Caco-2 (cell line): ENCODE measurements around the gene CENPX. TPM values are rescaled to one million over a fixed set of nuclear protein-coding genes. Genes with fewer than 3 reads are reported as not detected.
A peak's percentile ranks its signal among the peaks of the same experiment; 100 is the strongest.

Source experiments
- BruUV-seq: library from RNA; stranded (reverse); fragments of 400-500 nt; replicated peaks from 2 replicates; lab custom pipeline; 2021; lab: Mats Ljungman, UMichigan
- CTCF ChIA-PET: fragments of 300-600 bp; sonication (Branson Sonifier 250); formaldehyde crosslinking; loops from one replicate; lab custom pipeline; 2022; ENCODE audit warnings: antibody characterized with exemption; lab: Charles Lee
- POLR2A ChIA-PET: fragments of 300-600 bp; sonication (Branson Sonifier 250); formaldehyde crosslinking; loops from one replicate; lab custom pipeline; 2022; ENCODE audit warnings: antibody characterized with exemption; lab: Charles Lee
- DNase-seq, 2 experiments: peaks; one replicate each; pipeline versions ENCODE4 v3.0.0 to v3.0.0-alpha.2; 2020 to 2022
- H3K27me3 ChIP-seq: replicated peaks from 2 replicates; pipeline ENCODE4 v1.6.0; 2011; ENCODE audit warnings: low read length; ENCODE audit not compliant: control insufficient read depth, insufficient read depth
- H3K36me3 ChIP-seq: 2 replicates; pipeline ENCODE4 v1.5.1; 2011; ENCODE audit warnings: low read length; ENCODE audit not compliant: control insufficient read depth, insufficient read depth
- H3K4me1 ChIP-seq: fragments of 250-450 bp; sonication (Bioruptor Pico); 2 replicates; pipeline ENCODE4 v1.5.1; 2020; ENCODE audit warnings: mild to moderate bottlenecking
- H3K4me3 ChIP-seq: 2 replicates; pipeline ENCODE4 v1.5.1; 2011; ENCODE audit warnings: low read depth, mild to moderate bottlenecking, control low read depth, low read length
- H3K9me3 ChIP-seq: fragments of 250-450 bp; sonication (Bioruptor Pico); 2 replicates; pipeline ENCODE4 v1.5.1; 2020; ENCODE audit warnings: mild to moderate bottlenecking, moderate library complexity
- H3K27ac Mint-ChIP-seq: one replicate; pipeline ENCODE4 v1.8.0; 2022; ENCODE audit warnings: mixed read lengths; ENCODE audit not compliant: unreplicated experiment
- H3K27me3 Mint-ChIP-seq: one replicate; pipeline ENCODE4 v1.8.0; 2022; ENCODE audit warnings: mixed read lengths; ENCODE audit not compliant: insufficient read depth, unreplicated experiment
- H3K36me3 Mint-ChIP-seq: one replicate; pipeline ENCODE4 v1.8.0; 2022; ENCODE audit warnings: mild to moderate bottlenecking, mixed read lengths; ENCODE audit not compliant: insufficient read depth, unreplicated experiment
- H3K4me1 Mint-ChIP-seq: one replicate; pipeline ENCODE4 v1.8.0; 2022; ENCODE audit warnings: low read depth, mixed read lengths; ENCODE audit not compliant: unreplicated experiment
- H3K4me3 Mint-ChIP-seq: one replicate; pipeline ENCODE4 v1.8.0; 2022; ENCODE audit warnings: mild to moderate bottlenecking, moderate library complexity, mixed read lengths; ENCODE audit not compliant: unreplicated experiment
- H3K9me3 Mint-ChIP-seq: one replicate; pipeline ENCODE4 v1.8.0; 2022; ENCODE audit warnings: mixed read lengths; ENCODE audit not compliant: unreplicated experiment
- intact Hi-C: fragments of 100-400 bp; cut with micrococcal nuclease; formaldehyde crosslinking; loops from one replicate; pipeline ENCODE4 v1.10.0; 2022; ENCODE audit not compliant: unreplicated experiment
- total RNA-seq: library from RNA; stranded (reverse); gene quantifications from 2 replicates; pipeline ENCODE4 v1.2.3, GENCODE V29; 2022
- TF ChIP-seq, protein P1 (sequence below), 2 experiments: fragments of 200-600 bp in 1 of 2; IDR thresholded peaks; 1 replicate in 1 of 2; 2 replicates in 1 of 2; pipeline versions ENCODE4 v1.5.1 to v1.8.0; 2011 to 2022; ENCODE audit warnings: antibody characterized with exemption in 1 of 2, control low read depth in 1 of 2, inconsistent platforms in 1 of 2, low read depth in 1 of 2, low read length in 1 of 2, mild to moderate bottlenecking in 1 of 2, moderate library complexity in 1 of 2; ENCODE audit not compliant: insufficient read depth in 1 of 2, severe bottlenecking in 1 of 2, unreplicated experiment in 1 of 2

CENPX gene
- total RNA-seq, 1 experiment from 2014 or later: 85.3 TPM

DNA sequence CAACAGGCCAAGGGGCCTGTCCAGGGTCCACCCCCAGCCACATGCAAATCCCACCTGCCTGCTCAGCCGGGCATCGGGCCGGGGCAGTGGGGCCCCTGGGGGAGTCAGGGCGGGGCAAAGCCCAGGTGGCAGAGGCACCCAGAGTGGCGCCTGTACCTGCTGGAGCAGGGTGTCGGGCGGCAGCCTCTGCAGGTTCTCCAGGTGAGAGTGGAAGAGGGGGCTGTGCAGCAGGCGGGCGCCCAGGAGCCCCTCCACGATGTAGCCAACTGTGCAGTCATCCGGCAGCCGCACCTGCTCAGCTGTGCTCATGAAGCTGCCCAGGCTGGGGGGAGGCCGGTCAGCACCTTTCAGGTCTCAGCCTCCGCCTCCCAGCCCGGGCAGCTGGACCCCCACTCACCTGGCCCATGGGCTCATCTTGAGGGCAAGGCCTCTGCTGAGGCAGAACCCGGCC is 26.9 kb upstream of the CENPX start:
- H3K36me3 ChIP-seq: peaks cover 1% of the 10 kb centered on the region; the same call in 1 of the 2 replicates
- peaks cover under 1% of the 10 kb centered on the region for H3K36me3 Mint-ChIP-seq
- H3K4me3 Mint-ChIP-seq: peak overlapping the region; percentile 37
- no peaks in the 10 kb centered on the region for H3K27me3 ChIP-seq
- no peak overlapping the region for H3K4me3 ChIP-seq
- H3K4me1 ChIP-seq: peaks cover 8% of the 10 kb centered on the region
- ChIA-PET POLR2A (no interaction called here), CTCF (no interaction called here)
- H3K27ac Mint-ChIP-seq: no peak overlapping the region
- TF ChIP-seq, protein P1, sequence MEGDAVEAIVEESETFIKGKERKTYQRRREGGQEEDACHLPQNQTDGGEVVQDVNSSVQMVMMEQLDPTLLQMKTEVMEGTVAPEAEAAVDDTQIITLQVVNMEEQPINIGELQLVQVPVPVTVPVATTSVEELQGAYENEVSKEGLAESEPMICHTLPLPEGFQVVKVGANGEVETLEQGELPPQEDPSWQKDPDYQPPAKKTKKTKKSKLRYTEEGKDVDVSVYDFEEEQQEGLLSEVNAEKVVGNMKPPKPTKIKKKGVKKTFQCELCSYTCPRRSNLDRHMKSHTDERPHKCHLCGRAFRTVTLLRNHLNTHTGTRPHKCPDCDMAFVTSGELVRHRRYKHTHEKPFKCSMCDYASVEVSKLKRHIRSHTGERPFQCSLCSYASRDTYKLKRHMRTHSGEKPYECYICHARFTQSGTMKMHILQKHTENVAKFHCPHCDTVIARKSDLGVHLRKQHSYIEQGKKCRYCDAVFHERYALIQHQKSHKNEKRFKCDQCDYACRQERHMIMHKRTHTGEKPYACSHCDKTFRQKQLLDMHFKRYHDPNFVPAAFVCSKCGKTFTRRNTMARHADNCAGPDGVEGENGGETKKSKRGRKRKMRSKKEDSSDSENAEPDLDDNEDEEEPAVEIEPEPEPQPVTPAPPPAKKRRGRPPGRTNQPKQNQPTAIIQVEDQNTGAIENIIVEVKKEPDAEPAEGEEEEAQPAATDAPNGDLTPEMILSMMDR (IDR thresholded peaks at IDR 0.05; ENCODE audit: insufficient read depth in 1 of 2, low read depth in 1 of 2, low read length in 1 of 2, severe bottlenecking in 1 of 2, unreplicated experiment in 1 of 2): no peak
- no TSS peak for BruUV-seq
- intact Hi-C loops: no loop called here
- no peaks in the 10 kb centered on the region for H3K9me3 Mint-ChIP-seq
- no peaks in the 10 kb centered on the region for H3K9me3 ChIP-seq
- H3K27me3 Mint-ChIP-seq: no peaks in the 10 kb centered on the region
- no peaks in the 10 kb centered on the region for H3K4me1 Mint-ChIP-seq
- no peak for DNase-seq

DNA sequence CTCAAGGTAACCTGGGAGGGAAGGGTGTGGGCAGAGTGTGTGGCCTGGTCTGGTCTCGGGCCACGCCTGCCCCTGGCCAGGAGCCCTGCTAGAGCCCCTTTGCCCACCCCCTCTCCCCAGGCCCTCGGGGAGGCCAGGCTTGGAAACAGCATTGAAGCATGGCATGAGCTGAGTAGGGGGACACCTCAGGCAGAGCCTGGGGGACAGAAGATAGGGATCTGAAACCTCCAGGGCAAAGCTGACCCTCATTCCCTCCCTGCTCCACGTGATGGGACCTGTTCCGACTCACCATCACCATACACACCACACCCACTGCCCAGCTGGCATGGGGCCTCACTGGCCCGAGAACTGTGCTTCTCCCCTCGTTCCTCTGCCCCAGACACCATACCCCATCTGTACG is 26.4 kb upstream of the CENPX start:
- Mint-ChIP-seq H3K9me3 (no peaks in the 10 kb centered on the region), H3K27ac (no peak overlapping the region), H3K4me3 (peak overlapping the region; percentile 37), H3K27me3 (no peaks in the 10 kb centered on the region), H3K36me3 (no peaks in the 10 kb centered on the region), H3K4me1 (no peaks in the 10 kb centered on the region)
- no peak for DNase-seq
- Histone ChIP-seq H3K36me3 (peaks cover 1% of the 10 kb centered on the region; the same call in 1 of the 2 replicates), H3K27me3 (no peaks in the 10 kb centered on the region), H3K4me1 (peaks cover 8% of the 10 kb centered on the region), H3K9me3 (no peaks in the 10 kb centered on the region), H3K4me3 (no peak overlapping the region)
- TF ChIP-seq, protein P1 (IDR thresholded peaks at IDR 0.05; ENCODE audit: insufficient read depth in 1 of 2, low read depth in 1 of 2, low read length in 1 of 2, severe bottlenecking in 1 of 2, unreplicated experiment in 1 of 2): no peak
- POLR2A ChIA-PET: no interaction called here
- CTCF ChIA-PET: no interaction called here
- no TSS peak for BruUV-seq
- intact Hi-C loops: no loop called here

DNA sequence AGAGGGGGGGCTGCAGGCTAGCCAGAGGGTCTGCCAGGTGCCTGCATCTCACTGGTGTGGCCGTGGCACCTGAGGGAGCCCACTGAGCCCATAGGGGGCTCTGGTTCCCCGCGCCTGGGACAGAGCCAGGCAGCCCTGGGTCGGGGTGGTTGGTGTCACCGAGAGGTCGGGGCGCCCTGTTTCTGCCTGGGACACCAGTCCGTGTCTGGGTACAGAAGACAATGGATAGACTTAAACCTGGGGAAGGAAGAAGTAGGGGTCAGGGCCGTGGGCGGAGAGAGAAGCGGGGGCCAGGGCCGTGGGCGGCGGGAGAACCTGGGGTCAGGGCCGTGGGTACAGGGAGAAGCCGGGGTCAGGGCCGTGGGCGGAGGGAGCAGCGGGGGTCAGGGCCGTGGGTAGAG is 25.9 kb upstream of the CENPX start:
- Mint-ChIP-seq H3K36me3 (no peaks in the 10 kb centered on the region), H3K4me1 (no peaks in the 10 kb centered on the region), H3K4me3 (no peak overlapping the region), H3K27ac (no peak overlapping the region), H3K27me3 (no peaks in the 10 kb centered on the region), H3K9me3 (no peaks in the 10 kb centered on the region)
- Histone ChIP-seq H3K4me3 (no peak overlapping the region), H3K27me3 (no peaks in the 10 kb centered on the region), H3K4me1 (peaks cover 8% of the 10 kb centered on the region), H3K36me3 (no peaks in the 10 kb centered on the region; the same call in 1 of the 2 replicates), H3K9me3 (no peaks in the 10 kb centered on the region)
- POLR2A ChIA-PET: no interaction called here
- CTCF ChIA-PET: no interaction called here
- intact Hi-C loops: no loop called here
- TF ChIP-seq, protein P1 (IDR thresholded peaks at IDR 0.05; ENCODE audit: insufficient read depth in 1 of 2, low read depth in 1 of 2, low read length in 1 of 2, severe bottlenecking in 1 of 2, unreplicated experiment in 1 of 2): no peak
- no peak for DNase-seq
- no TSS peak for BruUV-seq
